GM12873 (cell line): ENCODE results near the gene CA5A.

ENCODE experiments used
- TF ChIP-seq, protein P1 (sequence below): IDR thresholded peaks from 2 replicates; pipeline ENCODE4 v1.5.1; 2012; ENCODE audit warnings: low read depth, mild to moderate bottlenecking, moderate library complexity, low read length, control low read depth; ENCODE audit not compliant: insufficient read depth; ENCODE audit errors: missing control alignments

The CA5A gene

DNA sequence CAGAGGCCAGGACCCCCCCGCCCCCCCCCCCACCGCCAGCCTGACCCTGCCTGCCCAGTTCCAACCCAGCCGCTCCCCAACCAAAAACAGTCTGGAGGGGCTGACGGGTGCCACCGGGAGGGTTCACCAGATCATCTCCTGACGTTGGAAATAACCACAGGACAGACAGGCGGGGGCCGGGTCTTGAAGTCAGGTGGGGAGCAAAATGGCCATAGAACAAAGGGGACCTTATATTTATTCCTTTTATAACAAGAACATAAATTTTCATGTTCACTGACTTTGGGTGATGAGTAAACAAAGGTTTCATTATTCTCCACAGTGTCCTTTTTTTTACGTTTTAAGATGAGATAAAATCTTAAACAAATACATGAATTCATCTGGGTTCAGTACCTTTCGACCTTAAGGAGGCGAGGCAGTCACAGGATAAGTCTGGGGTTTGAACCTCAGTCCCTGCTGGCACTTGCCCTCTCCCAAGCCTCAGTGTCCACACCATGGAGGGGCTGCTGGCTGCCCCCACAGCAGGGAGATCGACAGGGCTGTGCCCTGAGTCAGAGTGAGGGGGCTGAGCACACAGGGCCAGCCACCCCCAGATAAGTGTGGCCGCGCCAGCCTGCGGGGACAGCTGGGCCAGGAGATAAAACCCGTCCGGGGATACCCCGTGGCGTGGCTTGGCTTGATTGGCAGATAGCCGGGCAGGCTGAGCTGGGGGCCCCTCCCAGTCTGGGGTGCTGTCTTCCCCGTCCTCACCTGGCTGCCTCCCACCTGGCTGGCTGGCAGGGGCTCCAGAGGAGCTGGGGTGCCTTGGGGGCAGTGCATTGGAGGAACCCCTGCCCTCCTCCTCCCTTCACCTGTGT lies 82.0 kb downstream of the CA5A start:
- TF ChIP-seq, protein P1, sequence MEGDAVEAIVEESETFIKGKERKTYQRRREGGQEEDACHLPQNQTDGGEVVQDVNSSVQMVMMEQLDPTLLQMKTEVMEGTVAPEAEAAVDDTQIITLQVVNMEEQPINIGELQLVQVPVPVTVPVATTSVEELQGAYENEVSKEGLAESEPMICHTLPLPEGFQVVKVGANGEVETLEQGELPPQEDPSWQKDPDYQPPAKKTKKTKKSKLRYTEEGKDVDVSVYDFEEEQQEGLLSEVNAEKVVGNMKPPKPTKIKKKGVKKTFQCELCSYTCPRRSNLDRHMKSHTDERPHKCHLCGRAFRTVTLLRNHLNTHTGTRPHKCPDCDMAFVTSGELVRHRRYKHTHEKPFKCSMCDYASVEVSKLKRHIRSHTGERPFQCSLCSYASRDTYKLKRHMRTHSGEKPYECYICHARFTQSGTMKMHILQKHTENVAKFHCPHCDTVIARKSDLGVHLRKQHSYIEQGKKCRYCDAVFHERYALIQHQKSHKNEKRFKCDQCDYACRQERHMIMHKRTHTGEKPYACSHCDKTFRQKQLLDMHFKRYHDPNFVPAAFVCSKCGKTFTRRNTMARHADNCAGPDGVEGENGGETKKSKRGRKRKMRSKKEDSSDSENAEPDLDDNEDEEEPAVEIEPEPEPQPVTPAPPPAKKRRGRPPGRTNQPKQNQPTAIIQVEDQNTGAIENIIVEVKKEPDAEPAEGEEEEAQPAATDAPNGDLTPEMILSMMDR, result no peak

- TF ChIP-seq, protein P1, result no peak
Observed at GRCh38 chr16:87853411-87854052, 82.8 kb downstream of the CA5A start.

DNA sequence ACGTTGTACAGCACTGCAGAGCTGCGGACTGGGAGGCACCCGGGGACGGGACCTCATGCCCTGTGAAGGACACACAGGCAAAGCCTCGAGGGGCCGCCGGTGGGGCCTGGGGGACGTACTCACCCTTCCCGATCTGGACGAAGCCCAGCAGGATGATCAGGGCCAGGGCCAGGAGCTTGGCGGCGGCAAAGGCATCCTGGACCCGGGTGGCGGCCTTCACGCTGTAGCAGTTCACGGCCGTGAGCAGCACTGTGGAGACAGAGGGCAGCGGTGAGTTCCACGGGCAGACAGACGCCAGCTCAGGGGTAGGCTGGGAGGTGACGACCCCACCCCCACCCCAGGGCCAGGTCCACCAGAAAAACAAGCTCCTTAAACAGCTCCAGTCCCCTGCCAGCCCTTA lies 84.7 kb downstream of the CA5A start:
- TF ChIP-seq, protein P1, result no peak

- TF ChIP-seq, protein P1, result no peak
Observed at GRCh38 chr16:87851141-87851587, 85.2 kb downstream of the CA5A start.

DNA sequence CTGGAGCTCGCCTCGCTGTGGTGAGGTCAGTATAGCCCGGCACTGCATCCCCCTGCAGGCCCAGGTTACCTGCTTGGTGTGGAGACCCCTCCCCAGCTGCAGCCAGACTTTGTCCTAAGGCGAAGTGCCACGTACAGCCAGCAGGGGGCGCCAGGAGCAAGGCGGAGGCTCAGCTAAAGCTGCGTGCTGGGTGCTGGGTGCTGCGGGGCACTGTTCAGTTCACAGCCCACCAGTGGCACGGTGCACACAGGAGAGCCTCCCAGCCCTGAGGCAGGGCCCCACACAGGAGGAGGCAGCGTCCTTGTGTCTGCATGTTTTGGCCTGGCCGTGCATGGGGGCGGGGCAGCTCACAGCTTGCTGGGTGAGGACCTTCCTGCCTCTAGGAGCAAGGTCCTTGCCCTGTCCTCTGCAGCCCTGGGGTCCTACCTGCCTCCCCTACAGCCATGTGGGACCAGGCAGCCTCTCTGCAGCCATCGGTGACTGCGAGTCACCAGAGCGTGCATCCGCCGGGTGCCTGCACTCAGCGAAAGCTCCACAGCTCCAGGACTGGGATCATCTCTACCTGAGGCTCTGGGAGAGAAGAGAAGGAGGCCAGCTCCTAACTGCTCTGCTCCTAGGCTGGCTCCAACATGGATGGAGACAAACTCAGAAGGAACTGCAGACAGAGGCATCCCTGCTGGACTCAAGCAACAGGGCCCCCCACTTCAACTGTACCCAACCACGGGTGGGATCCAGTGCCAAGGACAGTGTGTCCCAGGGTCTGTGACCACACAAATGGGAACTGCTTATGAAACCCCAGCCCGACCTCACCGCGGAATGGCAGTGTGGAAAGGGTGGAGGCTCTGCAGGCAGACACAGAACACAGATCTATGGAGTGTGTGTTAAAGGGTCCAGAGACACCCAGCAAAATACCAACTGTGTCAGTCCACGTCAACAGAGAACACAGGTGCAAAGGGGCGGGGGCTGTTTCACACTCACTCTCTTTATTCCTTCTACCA lies 86.0 kb downstream of the CA5A start:
- TF ChIP-seq, protein P1, result peak; percentile 97

- TF ChIP-seq, protein P1, result no peak
Observed at GRCh38 chr16:87849419-87850008, 86.8 kb downstream of the CA5A start.
